OCI-M2 (cell line): ENCODE results near the gene FUT3.

Experiments used
- DNase-seq: peaks from one replicate; lab custom pipeline; 2025; ENCODE audit not compliant: unreplicated experiment; lab: John Stamatoyannopoulos, UW

FUT3 gene

GRCh38 chr19:5803752-5804515 is 47.3 kb downstream of the FUT3 start:
- peak; percentile 2 for DNase-seq

GRCh38 chr19:5803441-5803751 is 47.9 kb downstream of the FUT3 start:
- DNase-seq: no peak

- DNase-seq: no peak
Measured at GRCh38 chr19:5801796-5802619, 49.2 kb downstream of the FUT3 start.

GRCh38 chr19:5800361-5801270 is 50.6 kb downstream of the FUT3 start:
- no peak for DNase-seq

GRCh38 chr19:5799247-5800241 is 51.7 kb downstream of the FUT3 start:
- DNase-seq: no peak

- no peak for DNase-seq
Measured at GRCh38 chr19:5798244-5798643, 53.0 kb downstream of the FUT3 start.

GRCh38 chr19:5795382-5795919 is 55.8 kb downstream of the FUT3 start:
- DNase-seq: no peak

- DNase-seq: no peak
Measured at GRCh38 chr19:5793188-5793587, 58.1 kb downstream of the FUT3 start.
